Hepatocyte (in vitro differentiated cells): ENCODE measurements around the gene RBFOX1. TPM values are rescaled to one million over a fixed set of nuclear protein-coding genes. Genes with fewer than 3 reads are reported as not detected.

Source experiments
- DNase-seq: peaks from one replicate; pipeline ENCODE4 v3.0.0-alpha.2; 2016; ENCODE audit warnings: low spot score
- H2AFZ ChIP-seq: fragments of 200-600 bp; sonication (generic); 2 replicates; pipeline ENCODE4 v1.6.0; 2016; ENCODE audit warnings: antibody characterized with exemption, mild to moderate bottlenecking
- H3K27ac ChIP-seq: fragments of 200-600 bp; sonication (generic); 2 replicates; pipeline ENCODE4 v1.5.1; 2016; ENCODE audit warnings: mild to moderate bottlenecking
- H3K27me3 ChIP-seq: fragments of 200-600 bp; sonication (generic); 2 replicates; pipeline ENCODE4 v1.6.1; 2016
- H3K36me3 ChIP-seq: fragments of 200-600 bp; sonication (generic); replicated peaks from 2 replicates; pipeline ENCODE4 v1.5.1; 2016; ENCODE audit warnings: low read depth; ENCODE audit not compliant: insufficient read depth
- H3K4me1 ChIP-seq: fragments of 200-600 bp; sonication (generic); 2 replicates; pipeline ENCODE4 v1.5.1; 2016; ENCODE audit warnings: mild to moderate bottlenecking, moderate library complexity; ENCODE audit not compliant: insufficient read depth
- H3K4me2 ChIP-seq: fragments of 200-600 bp; sonication (generic); 2 replicates; pipeline ENCODE4 v1.6.0; 2016
- H3K4me3 ChIP-seq: fragments of 200-600 bp; sonication (generic); 2 replicates; pipeline ENCODE4 v1.5.1; 2016; ENCODE audit warnings: mild to moderate bottlenecking
- H3K79me2 ChIP-seq: fragments of 200-600 bp; sonication (generic); 2 replicates; pipeline ENCODE4 v1.6.0; 2017; ENCODE audit warnings: mild to moderate bottlenecking
- H3K9me2 ChIP-seq: fragments of 200-600 bp; sonication (generic); replicated peaks from 2 replicates; pipeline ENCODE4 v1.6.0; 2017; ENCODE audit warnings: mild to moderate bottlenecking; ENCODE audit not compliant: insufficient read depth
- H3K9me3 ChIP-seq: fragments of 200-600 bp; sonication (generic); 2 replicates; pipeline ENCODE4 v1.5.1; 2016; ENCODE audit warnings: low read depth, mild to moderate bottlenecking
- H4K20me1 ChIP-seq: fragments of 200-600 bp; sonication (generic); 2 replicates; pipeline ENCODE4 v1.6.0; 2016; ENCODE audit warnings: mild to moderate bottlenecking; ENCODE audit not compliant: insufficient read depth, poor library complexity, severe bottlenecking
- EZH2 ChIP-seq: fragments of 200-600 bp; sonication (generic); IDR thresholded peaks from 2 replicates; pipeline ENCODE4 v1.6.1; 2016; ENCODE audit warnings: antibody characterized with exemption, mild to moderate bottlenecking, borderline replicate concordance
- EZH2phosphoT487 ChIP-seq: fragments of 200-600 bp; sonication (generic); IDR thresholded peaks from one replicate; pipeline ENCODE4 v1.6.1; 2018; ENCODE audit warnings: antibody characterized with exemption, mild to moderate bottlenecking, low read depth, moderate library complexity; ENCODE audit not compliant: unreplicated experiment, severe bottlenecking
- WGBS: methylation state at CpG from one replicate; pipeline ENCODE4 v1.1.6; 2016; ENCODE audit warnings: low lambda C conversion rate; ENCODE audit errors: missing lambda C conversion rate; 5-methylcytosine and 5-hydroxymethylcytosine counted together
- polyA plus RNA-seq: library from polyadenylated mRNA; unstranded; fragments of >200 nt; fragmentation: Nextera tagmentation; extraction: Ambion mirVana; gene quantifications from 2 replicates; pipeline ENCODE4 v1.2.1, GENCODE V29; 2016
- total RNA-seq: library from RNA; depleted of rRNA; stranded (reverse); fragments of >200 nt; gene quantifications from 2 replicates; pipeline ENCODE4 v1.2.3, GENCODE V29; 2014
- TF ChIP-seq, protein P1 (sequence below): fragments of 200-600 bp; sonication (generic); IDR thresholded peaks from 2 replicates; pipeline ENCODE4 v1.5.1; 2016; ENCODE audit warnings: antibody characterized with exemption, mild to moderate bottlenecking; ENCODE audit not compliant: poor library complexity

The RBFOX1 gene
- 1.00 and 1.5 TPM in 2 replicates for total RNA-seq
- polyA plus RNA-seq = 1.2 and 1.3 TPM in 2 replicates

DNA sequence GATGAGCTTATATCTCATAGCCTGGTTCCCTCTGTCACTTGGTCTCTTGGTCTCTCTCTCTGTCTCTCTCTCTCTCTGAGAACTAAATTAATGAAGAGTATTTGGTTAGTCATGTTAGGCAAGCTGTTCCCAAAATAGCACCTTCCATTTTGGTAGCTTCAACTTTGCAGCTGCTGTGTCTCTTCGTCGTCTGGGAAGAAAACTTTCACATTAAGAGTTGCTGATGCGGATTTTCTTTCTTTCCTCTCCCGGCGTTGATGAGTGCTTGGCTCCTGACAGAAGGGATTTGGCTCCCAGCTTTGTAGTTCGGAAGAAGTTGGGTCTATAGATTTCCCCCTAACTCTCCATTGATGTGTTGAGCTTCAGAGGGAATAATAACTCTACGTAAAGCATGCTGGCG, at the start of gene RBFOX1:
RBFOX1 (plus strand) TSS at position 235 of the 400 bp plus-strand sequence.
- 70% methylated on average over 8 of the region's 8 CpGs for WGBS

DNA sequence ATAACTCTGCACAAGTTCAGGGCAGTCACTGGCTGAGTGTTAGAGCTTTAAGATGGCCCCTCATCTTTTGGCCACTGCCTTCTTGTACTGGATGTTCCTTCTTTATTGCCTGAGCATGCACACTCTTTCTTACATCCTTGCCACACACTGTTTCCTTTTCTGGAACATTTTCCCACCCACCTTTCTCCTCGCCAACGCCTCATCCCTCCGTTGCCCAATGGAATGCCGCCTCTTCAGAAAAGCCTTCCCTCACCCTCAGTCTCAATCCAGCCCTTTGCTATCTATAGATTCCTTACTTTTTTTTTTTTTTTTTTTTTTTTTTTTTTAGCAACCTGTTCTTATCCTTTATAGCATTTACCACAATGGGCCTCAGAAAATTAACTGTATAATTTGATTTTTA, 47.9 kb upstream of the RBFOX1 start:
- Histone ChIP-seq H3K36me3 (no peaks in the 10 kb centered on the region), H3K4me2 (no peak overlapping the region), H2AFZ (no peak overlapping the region), H4K20me1 (no peaks in the 10 kb centered on the region), H3K27ac (no peak overlapping the region), H3K79me2 (no peaks in the 10 kb centered on the region), H3K9me3 (no peaks in the 10 kb centered on the region), H3K27me3 (no peaks in the 10 kb centered on the region), H3K4me1 (no peaks in the 10 kb centered on the region), H3K4me3 (no peak overlapping the region), H3K9me2 (no peaks in the 10 kb centered on the region)
- 90% methylated on average over 4 of the region's 4 CpGs for WGBS
- no peak for DNase-seq
- TF ChIP-seq EZH2phosphoT487 = no peak
- TF ChIP-seq, protein P1, sequence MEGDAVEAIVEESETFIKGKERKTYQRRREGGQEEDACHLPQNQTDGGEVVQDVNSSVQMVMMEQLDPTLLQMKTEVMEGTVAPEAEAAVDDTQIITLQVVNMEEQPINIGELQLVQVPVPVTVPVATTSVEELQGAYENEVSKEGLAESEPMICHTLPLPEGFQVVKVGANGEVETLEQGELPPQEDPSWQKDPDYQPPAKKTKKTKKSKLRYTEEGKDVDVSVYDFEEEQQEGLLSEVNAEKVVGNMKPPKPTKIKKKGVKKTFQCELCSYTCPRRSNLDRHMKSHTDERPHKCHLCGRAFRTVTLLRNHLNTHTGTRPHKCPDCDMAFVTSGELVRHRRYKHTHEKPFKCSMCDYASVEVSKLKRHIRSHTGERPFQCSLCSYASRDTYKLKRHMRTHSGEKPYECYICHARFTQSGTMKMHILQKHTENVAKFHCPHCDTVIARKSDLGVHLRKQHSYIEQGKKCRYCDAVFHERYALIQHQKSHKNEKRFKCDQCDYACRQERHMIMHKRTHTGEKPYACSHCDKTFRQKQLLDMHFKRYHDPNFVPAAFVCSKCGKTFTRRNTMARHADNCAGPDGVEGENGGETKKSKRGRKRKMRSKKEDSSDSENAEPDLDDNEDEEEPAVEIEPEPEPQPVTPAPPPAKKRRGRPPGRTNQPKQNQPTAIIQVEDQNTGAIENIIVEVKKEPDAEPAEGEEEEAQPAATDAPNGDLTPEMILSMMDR = no peak
- TF ChIP-seq EZH2 = no peak

More for the DNA sequence above, at the start of gene RBFOX1:
- no peak within 1 kb of the TSS for H3K4me3 ChIP-seq
- no peaks in the 10 kb centered on the region for H3K79me2 ChIP-seq
- H4K20me1 ChIP-seq = no peaks in the 10 kb centered on the region
- H3K9me2 ChIP-seq = no peaks in the 10 kb centered on the region
- no peaks in the 10 kb centered on the region for H3K36me3 ChIP-seq
- peak within 1 kb of the TSS; percentile 58 for H3K27ac ChIP-seq
- no peaks in the 10 kb centered on the region for H3K9me3 ChIP-seq
- H2AFZ ChIP-seq = no peak within 1 kb of the TSS
- H3K4me1 ChIP-seq = no peaks in the 10 kb centered on the region
- DNase-seq = no peak
- TF ChIP-seq EZH2phosphoT487 = no peak
- no peak for TF ChIP-seq EZH2
- TF ChIP-seq, protein P1 = no peak
- no peaks in the 10 kb centered on the region for H3K27me3 ChIP-seq
- no peak within 1 kb of the TSS for H3K4me2 ChIP-seq

DNA sequence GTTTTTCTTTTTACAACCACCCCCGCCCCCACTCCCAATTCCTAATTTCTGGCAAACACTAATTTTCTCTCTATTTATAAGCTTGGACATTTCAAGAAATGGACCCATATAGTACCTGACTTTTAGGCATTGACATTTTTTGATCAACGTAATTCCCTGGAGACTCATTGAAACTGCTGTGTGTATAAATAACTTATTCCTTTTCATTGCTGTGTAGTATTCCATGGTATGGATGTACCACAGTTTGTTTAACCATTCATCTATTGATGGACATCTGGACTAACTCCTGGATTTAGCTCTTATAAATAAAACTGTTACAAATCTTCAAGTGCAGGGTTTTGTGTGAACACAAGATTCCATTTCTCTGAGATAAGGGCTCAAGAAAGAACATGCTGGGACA, 47.1 kb upstream of the RBFOX1 start:
- Histone ChIP-seq H3K4me3 (no peak overlapping the region), H2AFZ (no peak overlapping the region), H3K4me2 (no peak overlapping the region), H3K27me3 (no peaks in the 10 kb centered on the region), H3K36me3 (no peaks in the 10 kb centered on the region), H3K79me2 (no peaks in the 10 kb centered on the region), H3K27ac (no peak overlapping the region), H3K9me3 (no peaks in the 10 kb centered on the region), H3K4me1 (no peaks in the 10 kb centered on the region), H4K20me1 (no peaks in the 10 kb centered on the region), H3K9me2 (no peaks in the 10 kb centered on the region)
- no peak for DNase-seq
- TF ChIP-seq, protein P1 = no peak
- TF ChIP-seq EZH2 (no peak), EZH2phosphoT487 (no peak)
- WGBS = 90% methylated on average over 2 of the region's 2 CpGs

DNA sequence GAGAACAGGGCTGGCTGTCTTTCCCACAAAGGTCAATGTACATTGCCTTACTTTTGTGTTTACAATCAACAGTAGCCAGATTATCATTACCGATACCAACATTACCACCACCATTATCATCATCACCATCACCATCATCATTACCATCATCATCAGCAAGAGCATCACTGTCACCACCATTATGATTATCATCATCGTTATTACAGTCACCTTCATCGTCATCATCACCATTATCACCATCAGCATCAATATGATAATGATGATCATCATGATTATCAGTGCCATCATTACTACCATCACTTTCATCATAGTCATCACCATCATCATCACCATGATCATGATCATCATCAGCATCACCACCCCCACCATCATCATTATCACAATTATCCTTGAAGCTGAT, 43.3 kb upstream of the RBFOX1 start:
- Histone ChIP-seq H3K4me2 (no peak overlapping the region), H3K36me3 (no peaks in the 10 kb centered on the region)
- WGBS = 82% methylated on average over 3 of the region's 3 CpGs

More for the DNA sequence above, 43.3 kb upstream of the RBFOX1 start:
- Histone ChIP-seq H3K9me3 (no peaks in the 10 kb centered on the region), H3K9me2 (no peaks in the 10 kb centered on the region), H4K20me1 (no peaks in the 10 kb centered on the region), H2AFZ (no peak overlapping the region), H3K27ac (no peak overlapping the region), H3K79me2 (no peaks in the 10 kb centered on the region), H3K4me1 (no peaks in the 10 kb centered on the region), H3K4me3 (no peak overlapping the region), H3K27me3 (no peaks in the 10 kb centered on the region)
- no peak for DNase-seq
- TF ChIP-seq EZH2 (no peak), EZH2phosphoT487 (no peak)
- TF ChIP-seq, protein P1 = no peak
